HUES64 (cell line): ENCODE measurements around the gene BCL2.

ENCODE experiments used
- H3K27ac ChIP-seq: 2 replicates; pipeline ENCODE4 v1.7.0; 2013; ENCODE audit warnings: low read depth, low read length, inconsistent platforms
- H3K27me3 ChIP-seq: 2 replicates; pipeline ENCODE4 v1.6.1; 2013; ENCODE audit warnings: mild to moderate bottlenecking, low read length; ENCODE audit not compliant: insufficient read depth
- H3K36me3 ChIP-seq: 2 replicates; pipeline ENCODE4 v1.6.1; 2013; ENCODE audit warnings: mild to moderate bottlenecking, low read length; ENCODE audit not compliant: insufficient read depth
- H3K4me1 ChIP-seq: 2 replicates; pipeline ENCODE4 v1.6.1; 2013; ENCODE audit warnings: mild to moderate bottlenecking, low read length, moderate library complexity; ENCODE audit not compliant: insufficient read depth
- H3K4me3 ChIP-seq: 2 replicates; pipeline ENCODE4 v1.5.1; 2013; ENCODE audit warnings: mild to moderate bottlenecking, low read length, moderate library complexity
- H3K9ac ChIP-seq: 2 replicates; pipeline ENCODE4 v1.6.1; 2013; ENCODE audit warnings: mild to moderate bottlenecking, low read depth, low read length
- H3K9me3 ChIP-seq: 2 replicates; pipeline ENCODE4 v1.6.1; 2013; ENCODE audit warnings: low read depth, low read length; ENCODE audit not compliant: insufficient read depth
- WGBS: fragments of 150-250, 120-280 bp; methylation state at CpG from one replicate; pipeline ENCODE4 v1.1.7; 2013; ENCODE audit warnings: missing lambda C conversion rate; 5-methylcytosine and 5-hydroxymethylcytosine counted together

Gene BCL2

GRCh38 chr18:63261029-63261428 is 58.5 kb downstream of the BCL2 start:
- WGBS: 89% methylated on average over 3 of the region's 3 CpGs
- no peaks in the 10 kb centered on the region for H3K27me3 ChIP-seq
- H3K4me3 ChIP-seq: no peak overlapping the region
- H3K9ac ChIP-seq: no peak overlapping the region
- no peak overlapping the region for H3K27ac ChIP-seq
- no peaks in the 10 kb centered on the region for H3K9me3 ChIP-seq
- H3K36me3 ChIP-seq: no peaks in the 10 kb centered on the region
- no peaks in the 10 kb centered on the region for H3K4me1 ChIP-seq

GRCh38 chr18:63260380-63260754 is 59.2 kb downstream of the BCL2 start:
- no peak overlapping the region for H3K9ac ChIP-seq
- H3K36me3 ChIP-seq: no peaks in the 10 kb centered on the region
- no peak overlapping the region for H3K27ac ChIP-seq
- H3K9me3 ChIP-seq: no peaks in the 10 kb centered on the region
- 89% methylated on average over 6 of the region's 7 CpGs for WGBS
- H3K4me1 ChIP-seq: no peaks in the 10 kb centered on the region
- H3K27me3 ChIP-seq: no peaks in the 10 kb centered on the region
- no peak overlapping the region for H3K4me3 ChIP-seq

GRCh38 chr18:63259567-63260379 is 59.8 kb downstream of the BCL2 start:
- H3K4me1 ChIP-seq: no peaks in the 10 kb centered on the region
- no peak overlapping the region for H3K9ac ChIP-seq
- H3K27me3 ChIP-seq: no peaks in the 10 kb centered on the region
- no peaks in the 10 kb centered on the region for H3K36me3 ChIP-seq
- 93% methylated on average over 10 of the region's 10 CpGs for WGBS
- H3K4me3 ChIP-seq: no peak overlapping the region
- no peaks in the 10 kb centered on the region for H3K9me3 ChIP-seq
- H3K27ac ChIP-seq: no peak overlapping the region

DNA sequence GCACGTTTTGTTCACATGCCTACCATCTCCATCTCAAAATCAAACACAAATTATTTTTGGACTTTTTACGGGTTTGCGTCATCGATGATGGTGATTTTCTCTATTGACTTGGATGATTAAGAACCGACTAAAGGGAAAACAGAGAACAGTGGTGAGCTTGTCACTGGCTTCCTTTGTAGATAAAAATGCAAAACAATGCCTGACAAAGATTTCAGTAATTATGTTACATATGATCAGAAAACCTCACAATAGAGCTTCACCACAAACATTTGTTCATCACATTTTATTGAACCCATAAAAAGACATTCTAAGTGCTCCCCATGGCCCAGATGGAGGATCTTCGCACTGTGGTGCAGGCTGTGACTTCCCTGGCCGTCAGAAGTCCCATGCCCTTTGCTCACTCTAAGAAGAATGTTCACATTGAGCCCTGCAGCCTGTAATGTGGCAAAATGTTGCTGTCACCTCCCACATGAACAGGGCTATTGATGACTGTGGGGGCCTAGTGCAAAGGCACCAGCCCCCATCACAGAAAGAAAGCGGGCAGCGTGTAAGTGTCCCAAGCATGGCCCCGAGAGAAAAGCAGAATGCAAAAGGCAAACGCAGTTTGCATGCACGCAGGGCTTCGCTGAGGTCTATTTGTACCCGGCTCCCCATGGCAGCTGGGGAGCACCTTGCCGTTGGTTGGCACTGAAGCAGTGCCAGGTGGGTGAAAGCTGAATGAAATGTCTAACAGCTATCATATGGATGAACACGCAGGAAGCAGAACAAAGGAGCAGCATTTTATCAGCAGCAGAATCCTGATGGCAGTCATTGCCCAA is 60.6 kb downstream of the BCL2 start:
- no peaks in the 10 kb centered on the region for H3K4me1 ChIP-seq
- 95% methylated on average over 16 of the region's 16 CpGs for WGBS

GRCh38 chr18:63257453-63257852 is 62.1 kb downstream of the BCL2 start:
- 93% methylated on average over 5 of the region's 5 CpGs for WGBS
- Histone ChIP-seq H3K4me1 (no peaks in the 10 kb centered on the region), H3K4me3 (no peak overlapping the region)

More for the DNA sequence above, 60.6 kb downstream of the BCL2 start:
- Histone ChIP-seq H3K9me3 (no peaks in the 10 kb centered on the region), H3K27ac (no peak overlapping the region), H3K9ac (no peak overlapping the region), H3K27me3 (no peaks in the 10 kb centered on the region), H3K4me3 (no peak overlapping the region), H3K36me3 (no peaks in the 10 kb centered on the region)

GRCh38 chr18:63255435-63255834 is 64.1 kb downstream of the BCL2 start:
- H3K9ac ChIP-seq: no peak overlapping the region
- H3K27ac ChIP-seq: no peak overlapping the region
- H3K4me3 ChIP-seq: no peak overlapping the region
- H3K36me3 ChIP-seq: no peaks in the 10 kb centered on the region
- H3K27me3 ChIP-seq: no peaks in the 10 kb centered on the region
- H3K9me3 ChIP-seq: no peaks in the 10 kb centered on the region
- 97% methylated on average over 3 of the region's 3 CpGs for WGBS
- H3K4me1 ChIP-seq: no peaks in the 10 kb centered on the region

More at GRCh38 chr18:63257453-63257852, 62.1 kb downstream of the BCL2 start:
- Histone ChIP-seq H3K9me3 (no peaks in the 10 kb centered on the region), H3K27me3 (no peaks in the 10 kb centered on the region), H3K36me3 (no peaks in the 10 kb centered on the region), H3K9ac (no peak overlapping the region), H3K27ac (no peak overlapping the region)

DNA sequence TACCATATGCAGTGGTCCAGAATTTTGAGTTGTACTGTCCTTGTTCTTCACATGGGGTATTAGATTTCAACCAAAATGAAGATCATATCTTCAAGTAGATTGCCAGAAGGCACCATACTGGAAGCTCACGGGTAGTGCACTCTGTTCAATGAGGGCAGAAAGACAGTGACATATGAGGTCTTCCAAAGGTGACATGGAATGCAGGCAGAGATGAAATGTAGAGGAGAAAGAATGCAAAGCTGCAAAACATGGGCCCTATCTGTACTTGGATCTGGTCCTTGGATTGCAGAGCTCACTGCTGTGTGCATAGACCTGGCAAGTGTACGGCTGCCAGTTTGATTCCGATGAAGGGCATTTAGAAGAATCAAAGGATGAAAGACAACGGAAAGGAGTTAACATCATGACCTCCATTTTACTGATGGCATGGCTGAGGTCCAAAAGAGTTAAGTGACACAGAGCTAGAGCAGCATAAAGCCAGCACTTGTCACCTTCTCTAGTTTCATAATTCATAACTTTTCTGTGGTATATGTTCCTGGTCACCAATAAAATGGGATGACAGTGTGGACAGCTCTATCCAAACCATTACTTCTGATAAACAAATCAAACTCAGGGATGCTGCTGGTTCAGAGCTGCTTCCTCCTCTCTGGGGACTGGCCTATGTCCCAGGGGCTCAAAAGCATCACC is 64.7 kb downstream of the BCL2 start:
- no peaks in the 10 kb centered on the region for H3K4me1 ChIP-seq
- WGBS: 84% methylated on average over 4 of the region's 4 CpGs
- no peaks in the 10 kb centered on the region for H3K9me3 ChIP-seq
- H3K27ac ChIP-seq: no peak overlapping the region
- H3K27me3 ChIP-seq: no peaks in the 10 kb centered on the region
- H3K4me3 ChIP-seq: no peak overlapping the region
- H3K36me3 ChIP-seq: no peaks in the 10 kb centered on the region
- no peak overlapping the region for H3K9ac ChIP-seq

GRCh38 chr18:63253428-63254372 is 65.9 kb downstream of the BCL2 start:
- no peaks in the 10 kb centered on the region for H3K4me1 ChIP-seq
- H3K9me3 ChIP-seq: no peaks in the 10 kb centered on the region
- WGBS: 85% methylated on average over 5 of the region's 10 CpGs
- H3K9ac ChIP-seq: no peak overlapping the region
- no peaks in the 10 kb centered on the region for H3K27me3 ChIP-seq
- no peaks in the 10 kb centered on the region for H3K36me3 ChIP-seq
- H3K4me3 ChIP-seq: no peak overlapping the region
- H3K27ac ChIP-seq: no peak overlapping the region

DNA sequence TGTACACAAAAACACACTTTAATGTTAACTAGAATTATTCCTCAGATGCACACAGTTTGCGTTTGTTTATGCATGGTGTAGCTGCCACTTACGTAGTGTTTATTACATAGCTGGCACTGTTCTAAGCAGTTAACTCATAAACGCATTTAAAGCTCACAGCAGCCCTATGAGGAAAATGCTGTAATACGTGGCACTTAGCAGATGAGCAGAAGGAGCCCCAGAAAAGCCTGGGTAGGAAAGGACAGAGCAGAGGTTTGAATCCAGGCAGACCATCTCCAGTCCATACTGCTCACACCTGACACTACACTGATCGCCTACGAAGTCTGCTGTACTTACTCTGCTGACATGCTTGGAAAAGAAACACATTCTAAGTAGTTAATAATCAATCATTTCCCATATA is 66.6 kb downstream of the BCL2 start:
- H3K9ac ChIP-seq: no peak overlapping the region
- H3K27ac ChIP-seq: no peak overlapping the region
- H3K4me1 ChIP-seq: no peaks in the 10 kb centered on the region
- no peaks in the 10 kb centered on the region for H3K9me3 ChIP-seq
- H3K4me3 ChIP-seq: no peak overlapping the region
- no peaks in the 10 kb centered on the region for H3K27me3 ChIP-seq
- no peaks in the 10 kb centered on the region for H3K36me3 ChIP-seq
- 96% methylated on average over 6 of the region's 6 CpGs for WGBS

DNA sequence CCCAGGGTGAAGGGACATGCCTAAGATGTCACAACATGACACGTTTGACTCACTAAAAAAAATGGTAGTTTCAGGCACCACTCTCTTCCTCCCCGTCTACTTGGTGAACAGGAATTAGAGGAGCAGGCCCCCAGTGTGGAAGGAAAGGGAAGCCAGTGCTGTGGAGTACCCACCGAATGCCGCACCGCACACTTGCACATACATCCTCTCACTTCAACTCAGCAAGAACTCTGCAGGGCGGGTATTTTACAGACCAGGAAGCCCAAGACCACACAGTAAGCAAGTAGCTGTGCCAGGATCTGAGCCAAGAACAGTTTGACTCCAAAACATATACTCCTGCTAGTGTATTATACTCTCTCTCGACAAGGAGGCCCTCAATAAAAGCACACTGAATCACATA is 69.8 kb downstream of the BCL2 start:
- no peak overlapping the region for H3K4me3 ChIP-seq
- H3K36me3 ChIP-seq: no peaks in the 10 kb centered on the region
- H3K9me3 ChIP-seq: no peaks in the 10 kb centered on the region
- H3K27ac ChIP-seq: no peak overlapping the region
- H3K27me3 ChIP-seq: no peaks in the 10 kb centered on the region
- no peak overlapping the region for H3K9ac ChIP-seq
- 87% methylated on average over 7 of the region's 7 CpGs for WGBS
- H3K4me1 ChIP-seq: no peaks in the 10 kb centered on the region
